Fibroblast of skin of left biceps (primary cell): ENCODE results near the gene RBMX.
"Not testable (repeated sequence)": the region's sequence is repeated elsewhere in the genome, so short reads cannot be mapped to it uniquely, and the experiment has no call there.

Experiments used
- DNase-seq, 2 experiments: peaks; one replicate each; pipeline ENCODE4 v3.0.0-alpha.2; 2013; ENCODE audit warnings: low read depth in 2 of 2

Gene RBMX

DNA sequence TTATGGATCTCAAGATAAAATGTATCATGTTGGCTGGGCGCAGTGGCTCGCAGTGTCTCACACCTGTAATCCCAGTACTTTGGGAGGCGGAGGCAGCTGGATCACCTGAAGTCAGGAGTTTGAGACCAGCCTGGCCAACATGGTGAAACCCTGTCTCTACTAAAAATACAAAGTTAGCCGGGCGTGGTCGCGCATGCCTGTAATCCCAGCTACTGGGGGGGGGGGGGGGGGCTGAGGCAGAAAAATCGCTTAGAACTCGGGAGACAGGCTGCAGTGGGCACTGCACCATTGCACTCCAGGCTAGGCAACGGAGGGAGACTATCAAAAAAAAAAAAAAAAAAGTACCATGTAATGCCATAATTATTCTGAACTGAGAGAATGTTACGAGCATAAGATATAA lies 2.1 kb downstream of the RBMX start:
- no peak for DNase-seq

DNA sequence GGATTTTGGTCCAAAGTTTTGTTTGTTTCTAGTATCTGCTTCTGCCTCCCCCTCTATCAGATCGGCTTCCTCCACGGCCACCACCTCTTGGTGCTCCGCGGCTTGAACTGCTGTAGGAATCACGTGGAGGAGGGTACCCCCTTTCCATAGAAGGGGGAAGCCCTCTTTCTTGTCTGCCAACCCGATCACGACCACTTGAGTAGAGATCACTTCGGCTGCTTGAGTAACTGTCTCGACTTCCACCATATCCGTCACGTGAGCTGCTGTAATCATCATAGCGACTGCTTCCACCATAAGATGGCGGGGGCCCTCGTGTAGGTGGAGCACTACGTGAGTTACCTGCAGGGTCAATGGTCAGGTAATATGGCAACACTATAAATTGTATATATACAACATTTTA lies 6.4 kb downstream of the RBMX start:
- not testable (repeated sequence) for DNase-seq

DNA sequence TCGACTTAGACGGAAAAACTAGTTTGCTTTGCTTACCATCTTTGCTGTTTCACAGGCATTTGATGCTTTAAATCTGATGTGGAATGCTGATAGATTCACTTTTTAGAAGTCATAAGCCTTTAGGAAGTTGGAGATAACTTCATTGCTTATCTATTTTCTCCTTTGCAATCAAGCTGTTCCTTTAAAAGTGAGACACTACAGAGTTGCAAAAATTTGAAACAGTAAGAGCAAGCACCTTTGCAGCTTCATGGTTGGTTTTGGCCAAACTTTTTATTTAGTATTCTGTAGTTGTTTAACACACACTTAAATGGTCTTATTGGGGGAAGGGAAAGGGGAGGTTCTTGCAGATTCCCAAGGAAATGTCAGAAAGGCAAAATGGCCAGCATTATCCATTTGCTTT lies 7.3 kb downstream of the RBMX start:
- not testable (repeated sequence) for DNase-seq

DNA sequence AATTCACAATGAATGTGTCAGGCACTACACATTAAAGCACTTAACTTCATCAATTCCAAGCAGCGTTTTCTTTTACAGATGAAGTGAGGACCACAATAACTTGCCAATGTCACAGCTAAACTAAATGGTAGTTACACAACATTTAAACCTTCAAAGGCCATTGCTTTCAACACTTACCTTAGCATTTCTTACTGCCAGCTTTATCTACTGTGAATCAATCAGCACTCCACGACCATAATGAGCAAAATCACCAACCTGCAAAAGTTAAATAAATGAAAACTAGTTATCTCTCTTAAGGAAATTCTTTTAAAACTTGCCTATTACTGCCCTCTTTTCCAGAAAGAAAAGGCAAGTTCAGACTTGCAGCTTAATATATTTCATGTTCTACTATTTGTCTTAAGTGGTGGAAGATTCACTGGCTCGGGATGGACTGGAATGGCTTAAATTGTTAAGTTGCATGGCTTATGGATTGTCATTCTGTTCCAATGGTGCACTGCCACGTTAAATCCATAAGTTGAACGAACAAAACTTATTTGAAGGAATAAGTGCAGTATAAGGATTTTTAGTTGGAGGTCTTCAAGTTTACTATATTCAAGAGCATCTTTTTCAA lies 8.3 kb downstream of the RBMX start:
- no peak for DNase-seq

DNA sequence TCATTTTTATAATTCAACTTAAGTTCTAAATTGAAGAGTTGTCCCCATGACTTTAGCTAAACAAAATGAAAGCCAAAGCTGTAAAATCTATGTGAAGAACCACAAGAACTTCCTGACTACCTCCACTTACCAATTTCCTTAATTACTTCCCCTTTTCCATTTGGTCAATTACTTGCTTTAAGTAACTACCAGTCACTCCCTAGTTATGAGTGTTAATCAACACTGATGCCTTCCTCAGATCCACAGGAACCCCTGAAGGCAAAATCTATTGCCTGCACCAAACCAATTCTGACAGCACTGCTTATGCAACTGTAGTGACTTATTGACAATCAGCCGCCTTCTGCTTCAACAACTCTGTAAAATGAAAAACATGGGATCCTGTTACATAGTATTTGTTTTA lies 10.5 kb downstream of the RBMX start:
- DNase-seq = no peak

DNA sequence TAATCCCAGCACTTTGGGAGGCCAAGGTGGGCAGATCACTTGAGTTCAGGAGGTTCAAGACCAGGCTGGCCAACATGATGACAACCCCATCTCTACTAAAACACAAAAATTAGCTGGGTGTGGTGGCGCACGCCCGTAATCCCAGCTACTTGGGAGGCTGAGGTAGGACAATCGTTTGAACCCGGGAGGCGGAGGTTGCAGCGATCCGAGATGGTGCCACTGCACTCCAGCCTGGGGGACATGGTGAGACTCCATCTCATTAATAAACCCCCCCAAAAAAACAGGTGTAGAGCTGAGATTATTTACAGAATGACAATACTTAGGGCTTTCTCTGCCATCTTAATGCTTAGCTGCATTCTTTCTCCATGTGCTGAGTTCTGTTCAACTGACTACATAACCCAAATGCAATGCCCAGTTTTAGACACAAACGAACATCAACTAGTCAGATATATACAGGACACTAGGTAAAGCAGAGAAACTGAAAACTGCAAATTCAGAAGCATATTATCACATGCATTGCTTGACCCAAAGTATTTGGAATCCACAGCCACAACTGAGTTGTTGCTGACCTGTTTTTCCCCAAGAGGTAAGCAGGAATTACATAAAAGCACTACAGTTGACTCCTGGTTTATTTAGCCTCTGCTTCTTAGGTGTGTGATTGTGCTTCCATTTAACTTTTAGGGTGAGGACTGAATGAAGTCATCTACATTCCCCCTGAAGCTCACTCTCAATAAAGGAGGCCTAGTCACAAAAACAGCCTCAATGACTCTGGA lies 12.1 kb downstream of the RBMX start:
- DNase-seq = no peak

DNA sequence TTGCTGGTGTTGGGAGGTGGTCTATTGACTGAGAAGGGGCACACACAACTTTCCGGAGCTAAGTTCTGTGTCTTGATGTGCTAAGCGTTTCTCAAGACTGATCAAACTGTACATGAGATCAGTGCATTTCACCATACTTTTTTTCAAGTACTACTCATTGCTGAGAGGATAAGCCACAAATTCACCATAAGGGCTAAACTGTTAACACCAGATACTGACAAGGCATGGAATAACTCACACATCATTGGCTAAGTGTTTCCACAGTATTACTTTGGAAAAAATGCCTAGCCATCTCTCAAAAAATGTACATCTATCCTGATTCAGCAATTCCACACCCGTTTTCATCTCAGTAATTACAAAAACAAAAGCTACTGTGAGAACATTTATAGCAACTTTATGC lies 13.0 kb downstream of the RBMX start:
- no peak for DNase-seq

DNA sequence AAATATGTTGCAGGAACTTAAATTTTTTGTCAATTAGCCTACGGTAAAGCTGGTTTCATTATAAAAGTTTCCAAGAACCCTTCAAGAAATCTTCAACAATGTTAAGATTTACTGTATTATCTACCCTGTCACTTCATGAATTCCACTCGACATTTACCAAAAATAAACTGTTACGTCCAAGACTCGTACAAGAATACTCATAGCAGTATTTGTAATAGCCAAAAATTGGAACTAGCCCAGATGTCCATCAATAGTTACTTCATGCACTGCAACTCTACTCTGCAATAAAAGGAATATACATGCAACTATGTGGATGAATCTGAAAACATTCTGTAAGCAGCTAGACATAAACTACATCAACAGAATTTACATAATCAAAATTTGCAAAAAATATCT lies 13.4 kb downstream of the RBMX start:
- no peak for DNase-seq

DNA sequence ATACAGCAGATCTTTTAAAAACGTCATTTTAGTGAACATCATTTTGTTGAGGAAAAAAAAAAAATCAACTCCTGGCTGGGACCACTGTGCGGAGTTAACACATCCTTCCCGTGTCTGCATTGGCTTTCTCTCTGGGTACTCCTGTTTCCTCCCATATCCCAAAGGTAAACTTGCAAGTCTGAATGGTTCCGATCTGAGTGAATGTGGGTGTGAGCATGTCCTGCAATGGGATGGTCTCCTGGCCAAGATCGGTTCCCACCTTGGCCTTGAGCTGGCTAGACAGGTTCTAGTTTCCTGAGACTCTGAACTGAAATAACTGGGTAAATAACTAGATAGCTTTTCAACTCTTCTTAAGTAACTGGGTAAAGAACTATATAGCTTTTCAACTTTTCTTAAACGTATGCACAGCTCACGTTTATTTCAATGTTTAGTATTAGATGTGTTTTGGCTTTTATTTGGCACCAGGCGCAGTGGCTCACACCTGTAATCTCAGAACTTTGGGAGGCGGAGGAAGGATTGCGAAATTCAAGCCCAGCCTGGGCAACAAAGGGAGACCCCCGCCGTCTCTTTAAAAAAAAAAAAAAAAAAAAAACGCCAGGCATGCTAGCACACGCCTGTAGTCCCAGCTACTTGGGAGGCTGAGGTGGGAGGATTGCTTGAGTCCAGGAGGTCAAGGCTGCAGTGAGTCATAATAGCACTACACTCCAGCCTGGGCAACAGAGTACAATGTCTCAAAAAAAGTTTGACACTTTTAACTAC lies 14.0 kb downstream of the RBMX start:
- no peak for DNase-seq

DNA sequence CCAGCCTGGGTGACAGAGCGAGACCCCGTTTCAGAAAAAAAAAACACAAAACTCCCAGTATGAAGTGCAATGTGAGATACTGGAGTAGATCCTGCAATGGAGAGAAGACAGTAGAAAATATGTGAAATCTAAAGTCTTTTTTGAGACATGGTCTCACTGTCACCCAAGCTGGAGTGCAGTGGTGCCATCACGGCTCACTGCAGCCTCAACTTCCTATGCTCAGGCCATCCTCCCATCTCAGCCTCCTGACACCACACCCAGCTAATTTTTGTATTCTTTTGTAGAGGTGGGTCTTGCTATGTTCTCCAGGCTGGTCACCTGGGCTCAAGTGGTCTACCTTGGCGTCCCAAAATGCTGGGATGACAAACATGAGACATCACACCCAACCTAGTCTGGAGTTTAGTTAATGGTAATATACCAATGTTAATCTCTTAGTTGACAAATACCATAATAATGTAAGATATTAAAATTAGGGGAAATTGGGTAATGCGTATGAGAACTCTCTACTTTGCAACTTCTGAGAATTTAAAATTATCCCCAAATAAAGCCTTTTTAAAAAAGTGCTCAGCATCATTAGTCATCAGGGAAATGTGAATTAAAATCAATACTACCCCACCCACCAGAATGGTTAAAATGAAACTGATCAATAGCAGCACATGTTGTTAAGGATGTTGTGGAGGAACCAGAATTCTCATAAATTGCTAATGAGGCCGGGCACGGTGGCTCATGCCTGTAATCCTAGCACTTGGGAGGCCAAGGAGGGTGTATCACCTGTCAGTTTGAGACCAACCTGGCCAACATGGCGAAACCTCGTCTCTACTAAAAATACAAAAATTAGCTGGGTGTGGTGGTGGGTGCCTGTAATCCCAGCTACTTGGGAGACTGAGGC lies 15.0 kb downstream of the RBMX start:
- no peak for DNase-seq

DNA sequence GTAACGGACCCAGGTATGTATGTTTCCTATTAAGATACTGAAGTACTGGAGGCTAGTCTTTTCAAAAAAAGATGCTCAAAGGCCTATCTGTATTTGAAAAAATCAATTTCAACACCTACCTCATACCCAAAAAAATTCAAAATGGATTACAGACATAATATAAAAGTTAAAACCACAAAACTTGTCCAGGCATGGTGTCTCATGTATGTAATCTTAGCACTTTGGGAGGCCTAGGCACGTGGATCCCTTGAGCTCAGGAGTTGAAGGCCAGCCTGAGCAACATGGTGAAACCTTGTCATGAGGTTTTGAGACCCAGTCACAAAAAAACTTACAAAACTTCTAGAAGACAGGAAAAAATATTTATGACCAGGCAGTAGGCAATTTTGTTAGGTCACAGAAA lies 16.7 kb downstream of the RBMX start:
- no peak for DNase-seq

DNA sequence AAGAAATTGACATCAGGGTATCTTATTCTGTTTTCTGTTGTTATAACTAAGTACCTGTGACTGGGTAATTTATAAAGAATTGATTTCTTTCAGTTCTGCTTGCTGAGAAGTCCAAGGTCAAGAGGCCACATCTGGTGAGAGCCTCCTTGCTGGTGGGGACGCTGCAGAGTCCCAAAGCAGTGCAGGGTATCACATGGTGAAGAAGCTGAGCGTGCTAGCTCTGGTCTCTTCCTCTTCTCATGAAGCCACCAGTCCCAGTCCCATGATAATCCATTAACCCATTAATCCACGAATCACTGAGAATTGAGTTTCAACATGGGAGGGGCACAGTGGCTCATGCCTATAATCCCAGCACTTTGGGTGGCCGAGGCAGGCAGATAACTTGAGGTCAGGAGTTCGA lies 18.0 kb downstream of the RBMX start:
- no peak for DNase-seq

DNA sequence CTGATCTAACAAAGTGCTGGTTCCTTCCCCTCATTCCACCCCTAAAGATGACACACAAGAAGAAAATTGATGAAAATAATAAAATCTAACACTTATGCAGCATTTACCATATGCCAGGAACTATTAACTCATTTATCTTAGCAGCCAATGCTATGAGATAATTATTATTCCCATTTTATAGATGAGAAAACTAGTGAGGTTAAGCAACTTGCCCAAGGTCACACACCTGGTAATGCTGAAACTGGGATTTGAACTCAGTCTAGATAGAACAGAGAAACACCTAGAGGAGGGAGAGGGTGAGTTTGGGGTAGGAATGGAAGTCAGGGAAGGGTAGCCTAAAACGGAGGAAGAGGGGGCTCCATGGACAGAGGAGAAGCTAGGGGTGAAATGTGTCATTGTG lies 18.6 kb downstream of the RBMX start:
- DNase-seq = no peak

DNA sequence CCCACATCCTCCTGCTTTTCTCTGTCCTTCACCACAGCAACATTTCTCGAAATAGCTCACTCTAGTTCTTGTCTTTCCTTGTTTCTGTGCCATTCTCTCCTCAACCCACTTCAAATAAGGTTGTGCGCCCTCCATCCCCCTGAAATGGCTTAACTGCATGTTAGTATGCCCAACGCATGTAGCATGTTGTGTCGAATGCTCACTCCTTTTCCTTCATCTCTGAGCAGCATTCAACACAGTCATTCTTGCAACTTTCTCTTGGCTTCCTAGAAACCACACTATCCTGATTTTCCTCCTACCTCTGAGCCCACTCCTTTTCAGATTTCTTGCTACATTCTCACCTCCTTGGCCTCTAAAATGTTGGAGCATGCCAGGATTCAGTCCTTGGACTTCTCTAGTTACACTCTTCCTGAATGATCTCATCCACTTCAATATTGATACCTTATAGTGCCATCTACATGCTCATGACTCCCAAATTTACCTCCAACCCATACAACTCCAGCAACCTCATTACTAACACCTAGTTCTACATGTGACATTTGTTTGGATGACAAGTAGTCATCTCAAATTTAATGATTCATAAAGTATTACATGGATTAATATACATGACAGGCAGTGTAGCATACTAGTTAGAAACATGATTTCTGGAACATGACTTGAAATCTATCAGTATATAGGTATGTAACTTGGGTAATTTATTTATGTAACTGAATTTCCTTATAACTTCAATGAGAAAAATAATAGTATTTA lies 22.3 kb downstream of the RBMX start:
- no peak for DNase-seq

DNA sequence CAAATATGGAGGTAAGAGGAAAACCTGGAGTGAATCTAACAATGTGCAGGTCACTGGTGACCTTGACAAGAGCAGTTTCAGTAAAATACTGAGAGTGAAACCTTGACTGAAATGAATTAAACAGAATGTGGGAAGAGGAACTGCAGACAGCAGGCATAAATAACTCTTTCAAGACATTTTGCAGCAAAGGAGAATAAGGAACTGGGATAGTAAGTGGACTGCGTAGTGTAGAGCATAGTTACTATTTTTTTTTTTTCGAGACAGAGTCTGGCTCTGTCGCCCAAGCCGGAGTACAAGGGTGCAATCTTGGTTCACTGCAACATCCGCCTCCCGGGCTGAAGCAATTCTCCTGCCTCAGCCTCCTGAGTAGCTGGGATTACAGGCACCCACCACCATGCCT lies 24.0 kb downstream of the RBMX start:
- DNase-seq = no peak

DNA sequence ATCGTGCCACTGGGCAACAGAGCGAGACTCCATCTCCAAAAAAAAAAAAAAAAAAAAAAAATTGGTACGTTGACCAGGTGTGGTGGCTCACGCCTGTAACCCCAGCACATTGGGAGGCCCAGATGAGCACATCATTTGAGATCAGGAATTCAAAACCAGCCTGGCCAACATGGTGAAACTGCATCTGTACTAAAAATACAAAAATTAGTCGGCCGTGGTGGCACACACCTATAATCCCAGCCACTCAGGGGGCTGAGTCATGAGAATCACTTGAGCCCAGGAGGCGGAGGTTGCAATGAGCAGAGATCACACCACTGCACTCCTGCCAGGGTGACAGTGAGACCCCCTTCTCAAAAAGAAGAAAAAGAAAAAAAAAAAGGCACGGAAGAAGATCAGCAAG lies 24.5 kb downstream of the RBMX start:
- DNase-seq = no peak

DNA sequence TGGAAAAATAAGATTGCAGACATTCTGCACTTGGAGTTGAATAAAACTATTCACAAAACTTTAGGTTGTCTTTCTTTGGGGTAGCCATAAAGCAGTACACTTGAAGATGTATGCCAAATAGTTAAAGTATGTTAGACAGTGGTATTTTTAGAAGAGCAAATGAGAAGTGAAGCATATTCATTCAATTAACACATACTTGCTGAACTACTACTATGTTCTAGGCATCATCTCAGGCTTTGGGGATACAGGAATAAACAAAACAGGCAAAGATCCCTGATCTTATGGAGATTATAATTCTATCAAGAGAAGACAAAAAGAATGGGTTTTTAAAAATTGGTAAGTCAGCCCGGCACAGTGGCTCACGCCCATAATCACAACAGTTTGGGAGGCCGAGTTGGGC lies 29.0 kb downstream of the RBMX start:
- DNase-seq = no peak

DNA sequence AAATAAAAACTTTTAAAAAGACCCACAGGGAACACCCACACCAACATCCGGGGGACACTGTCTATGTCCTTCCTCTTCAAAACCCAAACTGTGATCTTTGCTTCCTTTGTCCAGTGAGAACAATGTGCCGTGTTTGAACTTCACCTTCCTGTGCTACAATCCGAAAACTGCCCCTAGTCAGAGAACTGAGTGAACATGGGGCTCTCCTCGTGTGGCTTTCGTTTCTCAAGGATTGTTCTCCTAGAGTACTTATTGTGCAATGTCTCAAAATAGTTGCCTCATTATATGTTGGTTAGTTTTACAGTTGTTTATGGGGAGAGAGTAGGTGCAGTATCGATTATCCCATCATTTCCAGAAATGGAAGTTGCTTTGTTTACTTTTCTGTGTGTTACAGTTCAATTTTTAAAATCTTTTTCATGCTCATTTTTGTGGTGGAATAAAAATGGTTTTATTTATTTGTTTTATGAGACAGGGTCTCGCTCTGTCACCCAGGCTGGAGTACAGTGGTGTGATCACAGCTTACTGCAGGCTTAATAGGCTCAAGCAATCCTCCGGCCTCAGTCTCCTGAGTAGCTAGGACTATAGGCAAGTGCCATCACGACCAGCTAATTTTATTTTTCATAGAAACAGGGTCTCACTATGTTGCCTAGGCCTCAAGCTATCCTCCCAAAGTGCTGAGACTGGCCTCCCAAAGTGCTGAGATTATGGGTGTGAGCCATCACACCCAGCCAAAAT lies 29.9 kb downstream of the RBMX start:
- no peak for DNase-seq

DNA sequence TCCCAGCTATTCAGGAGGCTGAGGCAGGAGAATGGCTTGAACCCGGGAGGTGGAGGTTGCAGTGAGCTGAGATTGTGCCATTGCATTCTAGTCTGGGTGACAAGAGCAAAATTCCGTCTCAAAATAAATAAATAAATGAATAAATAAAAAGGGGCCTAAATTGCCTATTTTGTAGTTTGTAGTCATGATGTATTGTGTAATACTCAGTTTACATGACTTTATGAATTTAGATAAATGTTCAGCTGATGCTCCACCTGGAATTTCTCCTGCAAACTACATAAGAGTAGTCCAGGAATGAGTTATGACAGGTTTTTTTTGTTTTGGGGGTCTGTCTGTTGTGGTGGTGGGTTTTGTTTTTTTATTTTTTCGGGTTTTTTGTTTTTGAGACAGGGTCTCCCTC lies 31.1 kb downstream of the RBMX start:
- DNase-seq = no peak

DNA sequence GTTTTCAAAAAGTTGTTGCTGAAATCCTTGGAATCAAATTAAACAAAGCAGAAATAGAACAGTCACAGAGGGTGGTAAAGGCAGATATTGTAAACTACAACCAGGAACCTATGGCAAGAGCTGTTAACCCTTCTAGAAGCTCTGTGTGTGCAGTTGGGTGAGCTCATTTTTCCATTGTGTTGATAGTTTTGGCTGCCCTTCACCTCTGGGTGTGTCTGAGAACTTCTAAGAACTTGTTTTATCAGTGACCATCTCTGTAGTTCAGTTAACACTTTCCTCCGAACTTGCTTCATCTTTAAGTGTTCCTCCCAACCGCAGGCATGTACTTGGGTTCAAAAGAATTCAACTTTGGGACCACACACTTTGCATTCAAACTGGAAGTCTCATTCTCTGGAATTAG lies 32.7 kb downstream of the RBMX start:
- no peak for DNase-seq

DNA sequence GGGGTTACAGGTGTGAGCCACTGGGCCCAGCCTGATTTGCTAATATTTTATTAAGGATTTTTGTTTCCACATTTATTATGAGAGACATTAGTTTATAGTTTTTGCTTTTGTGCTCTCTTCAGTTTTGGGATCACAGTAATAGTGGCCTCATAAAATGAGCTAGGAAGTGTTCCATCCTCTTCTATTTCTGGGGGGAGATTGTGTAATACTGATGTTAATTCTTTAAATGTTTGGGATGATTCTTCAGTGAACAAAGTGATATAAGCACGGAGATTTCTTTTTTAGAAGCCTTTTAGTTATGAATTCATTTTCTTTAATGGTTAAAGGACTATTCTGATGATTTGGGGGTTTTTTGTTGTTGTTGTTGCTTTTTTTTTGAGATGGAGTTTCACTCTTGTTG lies 41.3 kb downstream of the RBMX start:
- DNase-seq = no peak
